PC-9 (cell line): ENCODE data around the gene RAB4B. TPM values are rescaled to one million over a fixed set of nuclear protein-coding genes. Genes with fewer than 3 reads are reported as not detected.

Experiments used
- total RNA-seq: library from RNA; stranded (reverse); gene quantifications from 2 replicates; pipeline ENCODE4 v1.2.3, GENCODE V29; 2021

RAB4B gene
- total RNA-seq, 1 experiment from 2014 or later = 22.2 TPM

Other genes starting within 250 kb of the RAB4B start
- 90.1 and 93.7 TPM in 2 replicates for gene SHKBP1, start 201.4 kb upstream of the RAB4B start, total RNA-seq
- gene LTBP4, start 176.9 kb upstream of the RAB4B start, total RNA-seq = 163 and 203 TPM in 2 replicates
- 57.7 and 86.6 TPM in 2 replicates for gene NUMBL, start 87.6 kb upstream of the RAB4B start, total RNA-seq
- gene COQ8B, start 61.4 kb upstream of the RAB4B start, total RNA-seq = 57.7 and 66.6 TPM in 2 replicates
- gene ITPKC, start 61.1 kb upstream of the RAB4B start, total RNA-seq = 17.6 and 22.1 TPM in 2 replicates
- 35.9 and 39.3 TPM in 2 replicates for gene ACTMAP, start 27.8 kb upstream of the RAB4B start, total RNA-seq
- gene SNRPA, start 27.0 kb upstream of the RAB4B start, total RNA-seq = 119 and 147 TPM in 2 replicates
- 2.5 and 2.7 TPM in 2 replicates for gene MIA, start 2.7 kb upstream of the RAB4B start, total RNA-seq
- 78.4 and 78.5 TPM in 2 replicates for gene EGLN2, start 20.9 kb downstream of the RAB4B start, total RNA-seq
- gene CYP2A6, start 72.2 kb downstream of the RAB4B start, total RNA-seq = not detected in 2 replicates
- gene CYP2A7, start 104.0 kb downstream of the RAB4B start, total RNA-seq = not detected in 2 replicates
- not detected in 2 replicates for gene CYP2B6, start 213.0 kb downstream of the RAB4B start, total RNA-seq